ENCODE measurements around the gene AMPH.

DNA sequence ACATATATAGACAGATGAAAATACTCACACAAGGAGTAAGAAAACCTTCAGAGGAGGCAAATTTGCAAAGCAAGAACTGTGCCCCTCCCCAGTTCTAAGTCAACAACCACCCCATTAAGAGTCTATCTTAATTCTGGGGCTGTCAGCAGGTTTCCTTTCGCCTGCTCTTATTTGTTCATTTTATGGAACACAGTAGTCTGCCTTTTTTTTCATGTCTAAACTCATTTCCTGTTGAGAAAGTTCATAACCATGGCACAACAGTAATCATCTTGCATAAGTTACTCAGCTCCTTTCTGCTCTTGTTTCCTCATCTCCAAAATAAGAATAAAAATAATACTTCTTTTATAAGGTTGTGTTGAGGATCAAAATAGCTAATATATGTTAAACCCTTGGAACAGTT lies 25.8 kb upstream of the AMPH start:
- TF ChIP-seq POLR2A (IDR thresholded peaks at IDR 0.05), result no peak
- TF ChIP-seq, protein P1, sequence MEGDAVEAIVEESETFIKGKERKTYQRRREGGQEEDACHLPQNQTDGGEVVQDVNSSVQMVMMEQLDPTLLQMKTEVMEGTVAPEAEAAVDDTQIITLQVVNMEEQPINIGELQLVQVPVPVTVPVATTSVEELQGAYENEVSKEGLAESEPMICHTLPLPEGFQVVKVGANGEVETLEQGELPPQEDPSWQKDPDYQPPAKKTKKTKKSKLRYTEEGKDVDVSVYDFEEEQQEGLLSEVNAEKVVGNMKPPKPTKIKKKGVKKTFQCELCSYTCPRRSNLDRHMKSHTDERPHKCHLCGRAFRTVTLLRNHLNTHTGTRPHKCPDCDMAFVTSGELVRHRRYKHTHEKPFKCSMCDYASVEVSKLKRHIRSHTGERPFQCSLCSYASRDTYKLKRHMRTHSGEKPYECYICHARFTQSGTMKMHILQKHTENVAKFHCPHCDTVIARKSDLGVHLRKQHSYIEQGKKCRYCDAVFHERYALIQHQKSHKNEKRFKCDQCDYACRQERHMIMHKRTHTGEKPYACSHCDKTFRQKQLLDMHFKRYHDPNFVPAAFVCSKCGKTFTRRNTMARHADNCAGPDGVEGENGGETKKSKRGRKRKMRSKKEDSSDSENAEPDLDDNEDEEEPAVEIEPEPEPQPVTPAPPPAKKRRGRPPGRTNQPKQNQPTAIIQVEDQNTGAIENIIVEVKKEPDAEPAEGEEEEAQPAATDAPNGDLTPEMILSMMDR (IDR thresholded peaks at IDR 0.05), result no peak
